Urinary bladder (tissue), 4 donors: Measurements from ENCODE around the gene MPPED2. TPM values are rescaled to one million over a fixed set of nuclear protein-coding genes. Genes with fewer than 3 reads are reported as not detected.

Experiments used
- DNase-seq: peaks from one replicate; pipeline ENCODE4 v3.0.0-alpha.2; 2015; ENCODE audit errors: extremely low spot score
- H3K27ac ChIP-seq: one replicate; pipeline ENCODE4 v1.5.1; 2013; ENCODE audit warnings: low read depth, mild to moderate bottlenecking, moderate library complexity
- H3K36me3 ChIP-seq: one replicate; pipeline ENCODE4 v1.6.1; 2013; ENCODE audit warnings: mild to moderate bottlenecking, moderate library complexity; ENCODE audit not compliant: insufficient read depth
- H3K4me1 ChIP-seq: one replicate; pipeline ENCODE4 v1.6.1; 2013; ENCODE audit warnings: mild to moderate bottlenecking, moderate library complexity; ENCODE audit not compliant: insufficient read depth
- H3K4me3 ChIP-seq: one replicate; pipeline ENCODE4 v1.5.1; 2013; ENCODE audit warnings: low read depth, low read length
- WGBS: extraction: QIAGEN DNeasy Blood & Tissue Kit; methylation state at CpG from one replicate; pipeline ENCODE4 v1.1.7; 2013; 5-methylcytosine and 5-hydroxymethylcytosine counted together
- polyA plus RNA-seq: library from polyadenylated mRNA; stranded (reverse); fragments of 200-250 nt; gene quantifications from one replicate; pipeline ENCODE4 v1.2.3, GENCODE V29; 2013
- total RNA-seq: library from RNA; depleted of rRNA; stranded (reverse); fragments of >200 nt; gene quantifications from one replicate; pipeline ENCODE4 v1.2.3, GENCODE V29; 2014
- donor health status: healthy with polysubstance abuse.
- donor health status: healthy.

Gene MPPED2
- total and polyA plus RNA-seq, 2 donors, result 3.0 to 25.7 TPM

DNA sequence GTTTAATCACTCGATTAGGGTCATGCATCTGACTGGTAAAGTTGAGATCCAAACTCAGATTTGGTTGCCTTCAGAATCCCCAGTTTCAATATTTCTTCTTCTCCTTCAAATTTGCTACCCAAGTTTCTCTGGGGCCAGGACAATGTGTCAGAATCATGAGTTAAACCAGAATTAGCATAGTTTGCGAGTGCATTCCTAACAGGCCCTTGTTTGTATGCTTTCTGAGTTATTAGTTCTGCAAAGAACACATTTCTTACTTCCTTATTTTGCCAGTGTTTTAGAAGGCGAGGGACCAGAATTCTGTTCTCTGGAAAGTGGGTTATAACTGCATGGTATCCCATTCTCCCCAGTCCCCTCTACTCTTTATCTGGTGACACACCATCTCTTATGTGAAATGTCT is 151.3 kb downstream of the MPPED2 start:
- H3K4me3 ChIP-seq, result no peak overlapping the region
- WGBS, result 80% methylated on average over 3 of the region's 3 CpGs
- H3K27ac ChIP-seq, result no peak overlapping the region
- peaks cover 2% of the 10 kb centered on the region for H3K4me1 ChIP-seq
- DNase-seq, result no peak
- no peaks in the 10 kb centered on the region for H3K36me3 ChIP-seq

DNA sequence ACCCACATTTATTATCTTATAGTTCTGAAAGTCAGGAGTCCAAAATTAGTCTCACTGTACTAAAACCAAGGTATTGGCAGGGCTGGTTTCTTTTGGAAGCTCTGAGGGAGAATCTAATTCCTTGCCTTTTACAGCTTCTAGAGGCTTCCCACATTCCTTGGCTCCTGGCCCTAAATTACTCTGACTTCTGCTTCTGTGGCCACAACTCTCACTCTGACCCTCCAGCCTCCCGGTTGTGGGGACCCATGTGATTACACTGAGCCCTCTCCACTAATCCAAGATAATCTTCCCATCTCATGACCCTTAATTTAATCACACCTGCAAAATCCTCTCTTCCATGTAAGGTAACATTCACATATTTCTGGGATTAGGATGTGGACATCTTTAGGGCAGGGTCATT is 152.3 kb downstream of the MPPED2 start:
- no peak for DNase-seq
- H3K27ac ChIP-seq, result no peak overlapping the region
- no peak overlapping the region for H3K4me3 ChIP-seq
- WGBS, result 40% methylated on average over 1 of the region's 1 CpG
- H3K4me1 ChIP-seq, result peaks cover 2% of the 10 kb centered on the region
- H3K36me3 ChIP-seq, result no peaks in the 10 kb centered on the region

- Histone ChIP-seq H3K4me1 (peaks cover 2% of the 10 kb centered on the region), H3K27ac (no peak overlapping the region), H3K4me3 (no peak overlapping the region), H3K36me3 (no peaks in the 10 kb centered on the region)
- 60% methylated on average over 2 of the region's 2 CpGs for WGBS
- DNase-seq, result no peak
Measured at GRCh38 chr11:30432716-30433115, 153.4 kb downstream of the MPPED2 start.

DNA sequence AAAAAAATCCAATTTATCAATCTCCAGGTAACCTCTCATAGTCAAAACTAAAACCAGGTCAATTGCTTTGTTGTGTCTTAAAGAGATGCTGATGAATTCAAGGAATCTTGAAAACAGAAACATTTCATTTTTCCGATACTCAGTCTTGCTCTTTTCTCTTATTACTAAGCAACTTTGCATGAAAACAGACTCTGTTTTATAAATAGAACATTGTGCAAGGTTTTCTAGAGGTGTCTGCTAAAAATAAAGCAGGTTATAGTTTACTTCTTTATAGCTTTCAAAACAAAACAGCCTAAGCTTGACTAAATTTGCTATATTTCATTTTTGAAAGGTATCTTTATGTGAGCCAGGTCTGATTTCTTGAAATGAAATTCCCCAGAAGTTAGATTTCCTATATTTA is 154.0 kb downstream of the MPPED2 start:
- Histone ChIP-seq H3K4me3 (no peak overlapping the region), H3K4me1 (peaks cover 2% of the 10 kb centered on the region), H3K27ac (no peak overlapping the region), H3K36me3 (no peaks in the 10 kb centered on the region)
- WGBS, result 70% methylated on average over 1 of the region's 1 CpG
- no peak for DNase-seq

DNA sequence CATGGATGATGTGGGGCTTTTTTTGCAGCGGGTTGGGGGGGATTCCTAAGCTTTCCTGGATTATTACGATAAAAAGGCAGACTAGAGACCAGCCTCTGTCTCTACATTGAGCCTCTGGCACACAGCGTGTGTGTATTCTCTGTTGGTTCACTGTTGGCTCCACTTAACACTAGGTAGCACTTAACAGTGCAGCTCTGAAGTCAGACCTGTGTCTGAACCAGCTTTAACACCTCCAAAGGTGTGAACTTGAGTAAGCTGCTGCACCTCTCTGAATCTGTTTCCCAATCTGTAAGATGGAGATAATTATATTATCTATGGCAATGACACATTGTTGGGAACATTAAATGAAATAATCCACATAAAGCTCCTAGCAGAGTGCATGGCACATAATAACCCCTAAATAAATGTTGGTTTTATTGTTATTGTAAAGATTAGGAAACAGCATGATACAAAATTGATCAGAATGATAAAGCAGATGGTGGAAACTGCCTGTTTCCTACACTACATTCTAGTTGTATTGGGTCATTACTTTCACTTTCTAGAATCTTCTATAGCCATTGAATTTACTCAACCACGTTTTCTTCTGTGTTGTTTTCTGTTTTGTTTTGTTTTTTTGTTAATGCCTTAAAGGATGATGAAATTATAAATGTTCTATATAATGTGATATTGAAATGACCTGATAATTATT is 154.9 kb downstream of the MPPED2 start:
- 79% methylated on average over 4 of the region's 4 CpGs for WGBS
- Histone ChIP-seq H3K36me3 (no peaks in the 10 kb centered on the region), H3K27ac (no peak overlapping the region), H3K4me3 (no peak overlapping the region), H3K4me1 (peaks cover 2% of the 10 kb centered on the region)
- no peak for DNase-seq

GRCh38 chr11:30429550-30429949 is 156.6 kb downstream of the MPPED2 start:
- H3K27ac ChIP-seq, result no peak overlapping the region
- DNase-seq, result no peak
- H3K4me3 ChIP-seq, result no peak overlapping the region
- H3K4me1 ChIP-seq, result peaks cover 1% of the 10 kb centered on the region
- WGBS, result 91% methylated on average over 2 of the region's 2 CpGs
- H3K36me3 ChIP-seq, result no peaks in the 10 kb centered on the region

GRCh38 chr11:30426781-30427180 is 159.4 kb downstream of the MPPED2 start:
- H3K36me3 ChIP-seq, result no peaks in the 10 kb centered on the region
- WGBS, result 85% methylated on average over 5 of the region's 5 CpGs
- no peak overlapping the region for H3K4me3 ChIP-seq
- H3K27ac ChIP-seq, result no peak overlapping the region
- DNase-seq, result no peak
- H3K4me1 ChIP-seq, result peaks cover 1% of the 10 kb centered on the region

DNA sequence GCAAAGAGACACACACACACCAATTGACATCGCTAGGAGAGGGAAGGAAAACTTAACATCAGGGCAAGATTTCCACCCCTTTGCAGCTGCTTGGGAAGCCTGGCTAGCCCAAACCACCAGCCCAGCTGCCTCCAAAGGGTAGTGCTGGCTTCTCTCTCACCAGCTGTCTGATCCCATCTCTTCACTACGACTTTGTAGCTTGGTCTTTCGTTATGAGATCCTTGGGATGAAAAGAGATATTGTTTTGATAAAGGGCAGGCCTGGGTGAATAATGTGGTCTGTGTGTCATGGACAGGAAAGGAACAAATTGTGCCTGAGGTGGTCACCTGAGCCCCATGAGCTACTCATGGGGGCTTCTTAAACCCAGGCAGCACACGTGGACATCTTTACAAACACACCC is 161.3 kb downstream of the MPPED2 start:
- peaks cover 1% of the 10 kb centered on the region for H3K4me1 ChIP-seq
- 59% methylated on average over 4 of the region's 4 CpGs for WGBS
- DNase-seq, result no peak
- no peak overlapping the region for H3K27ac ChIP-seq
- no peaks in the 10 kb centered on the region for H3K36me3 ChIP-seq
- H3K4me3 ChIP-seq, result no peak overlapping the region

GRCh38 chr11:30424321-30424720 is 161.8 kb downstream of the MPPED2 start:
- no peak overlapping the region for H3K27ac ChIP-seq
- H3K4me1 ChIP-seq, result peaks cover 1% of the 10 kb centered on the region
- WGBS, result 75% methylated on average over 10 of the region's 10 CpGs
- H3K36me3 ChIP-seq, result no peaks in the 10 kb centered on the region
- H3K4me3 ChIP-seq, result no peak overlapping the region
- no peak for DNase-seq

DNA sequence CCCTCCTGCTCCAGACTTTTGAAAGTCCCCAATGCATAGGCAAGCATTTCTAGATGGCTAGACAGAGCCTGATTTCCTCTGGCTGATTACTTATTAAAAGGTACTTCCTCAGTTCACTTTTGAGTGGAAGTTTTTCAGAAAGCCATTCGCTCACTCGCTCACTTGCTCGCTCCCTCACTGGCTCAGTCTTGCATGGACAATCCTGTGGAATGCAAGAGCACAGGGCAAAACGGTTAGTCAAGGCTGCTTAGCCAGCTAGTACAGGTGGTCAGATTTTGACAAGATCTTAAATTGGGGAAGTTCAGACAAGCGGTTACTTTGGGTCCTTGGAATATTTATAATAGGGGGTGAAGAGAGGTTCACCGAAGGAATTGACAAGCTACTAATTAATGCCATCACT is 162.3 kb downstream of the MPPED2 start:
- DNase-seq, result no peak
- Histone ChIP-seq H3K4me1 (peaks cover 1% of the 10 kb centered on the region), H3K4me3 (no peak overlapping the region), H3K36me3 (no peaks in the 10 kb centered on the region), H3K27ac (no peak overlapping the region)
- WGBS, result 83% methylated on average over 6 of the region's 6 CpGs

DNA sequence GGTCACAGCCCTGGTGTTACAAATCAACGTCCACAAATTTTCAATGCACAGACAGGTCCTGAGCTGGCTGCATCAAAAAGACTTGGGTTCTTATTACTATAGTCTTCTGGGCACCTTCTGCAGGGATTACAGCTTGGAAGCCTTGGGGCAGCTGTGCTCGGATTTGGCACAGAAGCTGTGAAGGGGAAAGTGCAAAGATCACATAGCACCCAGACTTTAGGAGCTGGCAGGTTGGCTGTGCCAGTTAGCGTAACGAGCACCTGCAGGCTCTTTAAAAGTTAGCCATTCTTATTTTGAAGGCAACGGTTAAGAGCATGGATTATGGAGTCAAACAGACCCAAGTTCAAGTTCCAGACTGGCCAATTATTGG is 162.9 kb downstream of the MPPED2 start:
- Histone ChIP-seq H3K4me3 (no peak overlapping the region), H3K36me3 (no peaks in the 10 kb centered on the region), H3K4me1 (peaks cover 1% of the 10 kb centered on the region), H3K27ac (no peak overlapping the region)
- WGBS, result 73% methylated on average over 5 of the region's 5 CpGs
- DNase-seq, result no peak

- Histone ChIP-seq H3K4me3 (no peak overlapping the region), H3K4me1 (peaks cover 1% of the 10 kb centered on the region), H3K27ac (no peak overlapping the region), H3K36me3 (no peaks in the 10 kb centered on the region)
- peak; percentile 52 for DNase-seq
- WGBS, result 42% methylated on average over 5 of the region's 5 CpGs
Measured at GRCh38 chr11:30422447-30423278, 163.5 kb downstream of the MPPED2 start.

DNA sequence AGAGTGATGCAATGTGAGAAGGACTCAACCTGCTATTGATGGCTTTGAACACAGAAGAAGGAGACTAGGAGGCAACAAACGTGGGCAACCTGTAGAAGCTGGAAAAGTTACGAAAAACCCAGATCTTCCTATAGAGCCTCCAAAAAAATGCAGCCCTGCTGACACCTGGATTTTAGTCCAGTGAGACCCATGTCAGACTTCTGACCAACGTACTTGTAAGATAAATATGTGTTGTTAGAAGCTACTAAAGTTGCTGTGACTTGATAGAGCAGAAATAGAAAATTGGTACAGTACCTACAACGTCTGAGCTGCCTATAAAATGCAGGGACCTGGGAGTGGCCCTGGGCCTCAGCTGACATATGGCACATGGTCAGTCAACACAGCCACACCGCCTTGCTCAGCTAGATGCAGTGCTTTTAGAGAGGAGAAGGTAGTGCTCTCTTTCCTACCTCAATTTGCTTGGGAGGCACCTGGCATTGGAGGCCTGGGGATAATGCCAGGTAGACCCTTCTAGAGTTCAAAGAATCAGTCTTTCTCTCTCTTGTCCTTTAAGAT is 165.8 kb downstream of the MPPED2 start:
- DNase-seq, result no peak
- no peak overlapping the region for H3K4me3 ChIP-seq
- WGBS, result 73% methylated on average over 5 of the region's 5 CpGs
- H3K4me1 ChIP-seq, result no peaks in the 10 kb centered on the region
- no peaks in the 10 kb centered on the region for H3K36me3 ChIP-seq
- no peak overlapping the region for H3K27ac ChIP-seq

- H3K4me1 ChIP-seq, result no peaks in the 10 kb centered on the region
- H3K36me3 ChIP-seq, result no peaks in the 10 kb centered on the region
- no peak overlapping the region for H3K27ac ChIP-seq
- DNase-seq, result no peak
- WGBS, result 89% methylated on average over 6 of the region's 6 CpGs
- no peak overlapping the region for H3K4me3 ChIP-seq
Measured at GRCh38 chr11:30414806-30415205, 171.3 kb downstream of the MPPED2 start.
